GM19025 (cell line): ENCODE measurements around the gene S100PBP.
"Not testable (repeated sequence)": the region's sequence is repeated elsewhere in the genome, so short reads cannot be mapped to it uniquely, and the experiment has no call there.

Source experiments
- ATAC-seq: cut with Tn5 transposase; IDR thresholded peaks from one replicate; pipeline ENCODE4 v1.9.1; 2021; ENCODE audit warnings: mild to moderate bottlenecking, low read depth, moderate library complexity; ENCODE audit not compliant: unreplicated experiment

The S100PBP gene

GRCh38 chr1:32897082-32898049, 79.9 kb downstream of the S100PBP start:
- ATAC-seq: no peak

GRCh38 chr1:32898056-32898455, 80.6 kb downstream of the S100PBP start:
- ATAC-seq: no peak

- ATAC-seq: no peak
These were observed 81.5 kb downstream of the S100PBP start for GRCh38 chr1:32898958-32899357.

GRCh38 chr1:32899586-32900296, 82.3 kb downstream of the S100PBP start:
- ATAC-seq: no peak

GRCh38 chr1:32900371-32900955, 83.0 kb downstream of the S100PBP start:
- no peak for ATAC-seq

- ATAC-seq: no peak
These were observed 83.7 kb downstream of the S100PBP start, which contains the start of gene TMEM54 for GRCh38 chr1:32900956-32901822. Gene TMEM54 (minus strand): TSS chr1:32901389. CDS start chr1:32901238, 151 bp downstream.

- ATAC-seq: no peak
These were observed 84.5 kb downstream of the S100PBP start for GRCh38 chr1:32901823-32902534.

GRCh38 chr1:32902535-32902920, 85.1 kb downstream of the S100PBP start:
- no peak for ATAC-seq

- ATAC-seq: no peak
These were observed 86.7 kb downstream of the S100PBP start for GRCh38 chr1:32903991-32904785.

- ATAC-seq: no peak
These were observed 87.3 kb downstream of the S100PBP start for GRCh38 chr1:32904797-32905196.

GRCh38 chr1:32905588-32905987, 88.1 kb downstream of the S100PBP start:
- ATAC-seq: not testable (repeated sequence)

- no peak for ATAC-seq
These were observed 89.2 kb downstream of the S100PBP start for GRCh38 chr1:32906654-32907053.

GRCh38 chr1:32907435-32907834, 90.0 kb downstream of the S100PBP start:
- ATAC-seq: no peak
